GM19240 (cell line): Measurements from ENCODE around the gene SPATA46.
"Not testable (repeated sequence)": the region's sequence is repeated elsewhere in the genome, so short reads cannot be mapped to it uniquely, and the experiment has no call there.

ENCODE experiments used
- DNase-seq: peaks from one replicate; pipeline ENCODE4 v3.0.0; 2011; ENCODE audit warnings: low spot score; ENCODE audit not compliant: insufficient read length

Gene SPATA46, protein sequence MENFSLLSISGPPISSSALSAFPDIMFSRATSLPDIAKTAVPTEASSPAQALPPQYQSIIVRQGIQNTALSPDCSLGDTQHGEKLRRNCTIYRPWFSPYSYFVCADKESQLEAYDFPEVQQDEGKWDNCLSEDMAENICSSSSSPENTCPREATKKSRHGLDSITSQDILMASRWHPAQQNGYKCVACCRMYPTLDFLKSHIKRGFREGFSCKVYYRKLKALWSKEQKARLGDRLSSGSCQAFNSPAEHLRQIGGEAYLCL

DNA sequence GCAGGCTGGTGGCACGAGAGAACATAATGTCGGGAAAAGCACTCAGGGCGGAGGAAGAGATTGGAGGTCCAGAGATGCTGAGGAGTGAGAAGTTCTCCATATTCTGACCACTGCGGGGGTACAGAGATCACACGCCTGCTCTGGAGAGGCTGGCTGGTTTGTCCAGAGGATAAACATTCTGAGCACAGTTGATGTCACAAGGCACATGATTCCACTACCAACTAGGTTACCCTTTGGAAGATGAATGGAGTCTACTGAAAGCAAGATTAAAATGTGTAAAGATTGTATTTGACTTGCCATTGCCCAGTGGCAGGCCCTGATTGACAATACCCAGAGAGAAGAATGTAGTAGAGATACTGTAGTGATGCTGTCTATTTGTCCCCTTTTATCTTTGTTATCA is at the start of gene SPATA46:
Gene SPATA46, minus strand, starts transcription at position 164 of the 400 bp plus-strand sequence. Its CDS starts 64 bp downstream, at position 100.
- DNase-seq: no peak

DNA sequence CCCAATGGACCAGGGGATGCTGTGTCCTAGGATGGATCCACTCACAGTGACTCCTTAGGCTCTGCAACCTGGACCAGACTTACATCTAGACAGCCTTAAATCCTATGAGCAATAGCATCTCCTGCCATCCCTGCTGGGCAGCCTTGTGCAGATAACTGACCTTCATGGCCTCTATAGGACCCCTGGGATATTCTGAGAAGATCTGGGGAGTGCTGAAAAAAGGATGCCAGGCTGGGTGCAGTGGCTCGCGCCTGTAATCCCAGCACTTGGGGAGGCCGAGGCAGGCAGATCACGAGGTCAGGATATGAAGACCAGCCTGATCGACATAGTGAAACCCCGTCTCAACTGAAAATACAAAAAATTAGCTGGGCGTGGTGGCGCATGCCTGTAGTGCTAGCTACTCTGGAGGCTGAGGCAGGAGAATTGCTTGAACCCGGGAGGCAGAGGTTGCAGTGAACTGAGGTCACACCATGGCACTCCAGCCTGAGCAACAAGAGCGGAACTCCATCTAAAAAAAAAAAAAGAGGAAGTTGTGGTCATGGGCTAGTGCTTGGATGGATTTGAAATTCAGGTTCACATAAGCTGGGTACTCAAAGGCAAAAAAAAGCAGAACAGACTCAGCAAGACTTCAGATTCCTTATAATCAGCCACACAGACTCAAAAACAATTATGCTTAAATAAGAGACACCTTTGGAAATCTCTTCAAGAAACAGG is 46.2 kb upstream of the SPATA46 start:
- DNase-seq: no peak

DNA sequence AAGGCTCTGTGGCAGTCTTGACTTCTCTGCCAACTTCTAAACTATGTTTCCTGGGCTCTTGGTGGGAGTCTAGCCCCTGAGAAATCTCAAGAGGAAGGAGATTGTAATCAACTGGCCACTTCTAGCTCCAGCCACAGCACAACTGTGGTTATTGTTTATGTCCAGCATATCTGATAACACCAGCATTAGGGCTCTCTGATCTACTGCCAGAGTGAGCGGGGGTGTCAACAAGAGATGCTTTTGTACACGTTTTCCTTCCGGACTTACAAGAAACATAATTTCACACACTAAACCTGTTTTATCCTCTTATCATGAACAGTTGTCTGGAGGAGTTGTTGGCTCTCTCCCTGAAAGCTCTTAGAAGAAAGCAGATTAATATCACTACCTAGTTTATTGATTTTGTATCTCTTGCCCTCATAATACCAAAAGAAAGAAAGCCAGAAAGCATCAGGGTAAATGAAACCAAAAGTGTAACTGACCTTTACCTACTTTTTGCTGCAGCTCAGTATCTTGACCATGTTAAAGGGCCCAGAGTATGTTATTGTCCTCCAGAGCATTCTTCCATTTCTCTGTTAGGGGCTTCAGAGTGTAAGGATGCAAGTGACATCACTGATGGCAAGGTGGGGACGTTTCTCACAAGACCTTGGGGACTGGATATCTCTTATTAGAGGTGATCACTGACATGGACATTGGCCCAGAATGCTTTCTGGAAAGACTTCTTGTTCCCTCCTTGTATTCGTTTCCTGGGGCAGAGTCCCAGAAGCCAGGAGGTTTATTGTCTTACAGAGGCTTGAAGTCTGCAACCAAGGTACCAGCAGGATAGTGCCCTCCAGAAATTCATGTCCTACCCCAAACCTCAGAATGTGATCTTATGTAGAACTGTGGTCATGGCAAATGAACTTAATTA is 44.9 kb upstream of the SPATA46 start:
- DNase-seq: no peak

DNA sequence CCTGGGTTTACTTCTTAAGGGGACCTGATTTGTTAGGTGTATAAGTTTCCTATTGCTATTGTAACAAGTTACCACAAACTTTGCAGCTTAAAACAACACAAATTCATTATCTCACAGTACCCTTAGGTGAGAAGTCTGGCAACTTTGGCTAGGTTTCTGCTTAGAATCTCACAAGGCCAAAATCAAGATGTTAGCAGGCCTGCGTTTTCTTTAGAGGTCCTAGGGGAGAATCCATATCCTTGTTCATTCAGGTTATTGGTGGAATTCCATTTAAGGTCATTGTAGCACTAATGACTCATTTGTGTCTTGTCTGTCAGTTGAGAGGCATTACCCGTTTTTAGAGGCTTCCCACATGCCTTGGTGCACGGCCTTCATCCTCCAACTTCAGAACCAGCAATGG is 43.5 kb upstream of the SPATA46 start:
- no peak for DNase-seq

DNA sequence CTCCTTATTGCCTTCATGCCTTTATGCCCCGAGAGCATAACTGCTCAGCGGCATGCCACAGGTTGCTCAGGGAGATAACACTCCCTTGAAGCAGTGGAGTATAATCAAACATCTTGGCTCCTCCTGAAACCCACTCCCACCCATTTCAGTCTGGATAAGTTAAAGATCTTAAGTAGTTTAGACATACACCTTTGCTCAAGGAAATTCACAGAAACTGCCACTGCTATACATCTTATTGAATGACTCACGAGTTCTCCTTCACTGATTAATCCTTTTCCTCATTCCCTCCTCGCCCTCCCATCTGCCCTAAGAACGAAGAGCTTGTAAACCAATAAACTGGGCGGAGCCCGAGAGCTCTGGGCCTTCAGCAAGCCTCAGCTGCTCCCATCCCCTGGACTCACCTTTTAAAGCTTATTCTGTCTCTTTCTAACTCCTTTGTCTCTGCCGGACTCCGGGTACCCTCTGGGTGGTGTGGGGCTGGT is 42.8 kb upstream of the SPATA46 start:
- DNase-seq: not testable (repeated sequence)

DNA sequence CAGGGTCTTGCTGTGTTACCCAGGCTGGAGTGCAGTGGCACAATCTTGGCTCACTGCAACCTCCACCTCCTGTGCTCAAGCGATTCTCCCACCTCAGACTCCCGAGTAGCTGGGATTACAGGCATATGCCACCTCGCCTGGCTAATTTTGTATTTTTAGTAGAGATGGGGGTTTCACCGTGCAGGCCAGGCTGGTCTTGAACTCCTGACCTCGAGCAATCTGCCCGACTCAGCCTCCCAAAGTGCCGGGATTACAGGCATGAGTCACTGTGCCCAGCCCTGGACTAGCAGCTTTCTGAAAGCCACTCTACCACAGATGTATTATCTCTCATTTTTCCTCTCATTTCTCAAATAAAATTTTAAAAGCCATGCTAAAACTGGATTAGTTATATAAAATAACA is 41.9 kb upstream of the SPATA46 start:
- DNase-seq: not testable (repeated sequence)

DNA sequence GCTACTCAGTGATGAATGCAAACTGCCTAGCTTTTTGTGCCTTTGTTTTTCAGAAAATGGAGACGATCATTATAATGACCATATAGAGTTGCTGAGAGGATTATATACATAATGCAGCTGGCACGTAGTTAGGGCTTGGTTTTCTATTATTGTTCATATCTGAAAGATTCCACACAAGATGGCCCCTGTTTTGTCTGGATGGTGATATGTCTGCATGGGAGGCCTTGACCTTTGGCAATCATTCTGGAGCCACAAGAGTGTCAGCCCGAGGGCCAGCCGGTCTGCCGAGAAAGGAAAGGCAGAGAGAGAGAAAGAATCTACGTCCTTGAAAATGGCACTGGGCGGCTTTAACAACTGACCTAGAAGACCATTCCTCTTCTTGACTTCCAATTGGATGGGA is 41.0 kb upstream of the SPATA46 start:
- no peak for DNase-seq

DNA sequence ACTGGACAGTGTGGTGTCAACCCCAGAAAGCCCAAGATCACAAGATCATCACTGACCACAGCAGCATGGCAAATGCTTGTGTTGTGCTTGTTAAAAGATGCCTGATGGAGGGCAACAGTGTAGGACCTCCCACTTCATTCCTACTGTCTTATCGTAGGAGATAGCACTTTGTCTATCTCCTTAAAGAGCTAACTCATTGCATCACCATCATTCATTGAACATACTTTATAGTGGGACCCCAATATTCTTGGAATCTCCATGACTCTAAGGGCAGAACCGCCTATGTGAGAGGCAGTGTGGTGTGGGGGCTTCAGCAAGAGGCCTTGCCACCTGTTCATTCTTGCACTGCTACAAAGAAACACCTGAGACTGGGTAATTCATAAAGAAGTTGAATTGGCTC is 40.3 kb upstream of the SPATA46 start:
- DNase-seq: no peak

DNA sequence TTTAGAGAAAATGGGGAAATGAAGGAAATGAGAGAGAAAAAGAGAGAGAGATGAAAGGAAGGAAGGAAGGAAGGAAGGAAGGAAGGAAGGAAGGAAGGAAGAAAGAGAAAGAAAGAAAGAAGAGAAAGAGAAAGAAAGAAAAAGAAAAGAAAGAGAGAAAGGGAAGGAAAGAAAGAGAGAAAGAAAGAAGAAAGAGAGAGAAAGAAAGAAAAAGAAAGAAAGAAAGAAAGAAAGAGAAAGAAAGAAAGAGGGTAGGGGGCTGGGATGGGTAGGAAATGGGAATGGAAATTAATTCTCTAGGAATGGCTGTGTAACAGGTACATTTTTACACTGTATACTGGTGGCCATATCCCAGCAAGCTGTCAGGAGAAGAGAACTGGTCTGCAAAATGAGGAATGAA is 39.6 kb upstream of the SPATA46 start:
- DNase-seq: no peak

DNA sequence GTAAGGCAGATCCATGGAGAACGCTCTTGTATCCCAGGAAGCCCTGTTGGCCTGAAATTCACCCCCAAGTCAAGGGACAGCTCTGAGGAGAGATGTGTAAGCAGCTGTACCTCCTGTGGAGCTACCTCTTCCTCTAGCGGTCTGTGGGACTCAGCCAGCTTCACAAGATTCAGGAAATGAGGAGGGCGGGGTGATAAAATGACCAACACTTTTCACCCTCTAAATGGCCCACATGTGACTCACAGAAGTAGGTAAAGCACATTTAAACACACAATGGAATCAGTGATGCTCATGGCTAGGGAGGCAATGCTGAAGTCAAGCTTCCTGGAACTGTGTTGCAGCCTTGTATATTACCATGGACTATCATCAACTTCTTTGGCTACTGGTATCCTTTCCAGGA is 35.3 kb upstream of the SPATA46 start, which contains the start of gene SH2D1B:
Gene SH2D1B, minus strand, starts transcription at position 135 of the 400 bp plus-strand sequence. Its CDS starts 120 bp downstream, at position 15.
- no peak for DNase-seq

DNA sequence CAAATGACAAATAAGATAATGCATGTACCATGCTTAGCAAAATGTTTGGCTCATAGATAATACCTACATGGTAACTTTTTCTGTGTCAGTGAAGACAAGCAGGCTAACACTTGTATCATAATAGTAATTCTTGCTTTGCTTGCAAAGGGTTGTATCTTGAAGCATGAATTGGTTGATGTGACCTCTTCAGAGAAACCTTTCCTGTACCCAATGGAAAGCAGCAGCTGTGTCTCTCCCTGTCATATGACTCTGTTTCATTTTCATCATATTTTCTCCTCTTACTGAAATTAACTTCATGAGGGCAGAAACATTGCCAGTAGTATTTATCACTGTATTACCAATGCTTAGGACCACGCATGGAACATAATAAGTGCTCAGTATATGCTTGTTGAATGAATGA is 30.9 kb upstream of the SPATA46 start:
- DNase-seq: no peak

DNA sequence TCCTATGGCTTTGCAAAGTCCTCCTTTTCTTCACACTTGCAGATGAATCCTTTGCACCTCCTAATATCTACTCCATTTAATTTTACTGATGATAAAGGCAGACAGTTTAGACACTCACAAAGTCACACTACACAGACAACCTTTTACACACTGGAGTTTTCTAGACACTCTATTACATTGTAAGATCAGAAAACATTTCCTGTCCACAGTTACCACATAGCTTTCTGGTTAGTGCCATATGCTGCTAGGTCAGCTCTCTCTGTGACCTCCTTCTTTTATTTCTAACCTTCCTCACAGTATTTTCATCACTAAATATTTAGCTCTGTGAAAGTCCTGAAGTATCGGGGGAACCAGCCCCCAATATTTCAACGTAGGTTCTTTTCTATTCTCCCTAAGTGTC is 30.2 kb upstream of the SPATA46 start:
- no peak for DNase-seq

DNA sequence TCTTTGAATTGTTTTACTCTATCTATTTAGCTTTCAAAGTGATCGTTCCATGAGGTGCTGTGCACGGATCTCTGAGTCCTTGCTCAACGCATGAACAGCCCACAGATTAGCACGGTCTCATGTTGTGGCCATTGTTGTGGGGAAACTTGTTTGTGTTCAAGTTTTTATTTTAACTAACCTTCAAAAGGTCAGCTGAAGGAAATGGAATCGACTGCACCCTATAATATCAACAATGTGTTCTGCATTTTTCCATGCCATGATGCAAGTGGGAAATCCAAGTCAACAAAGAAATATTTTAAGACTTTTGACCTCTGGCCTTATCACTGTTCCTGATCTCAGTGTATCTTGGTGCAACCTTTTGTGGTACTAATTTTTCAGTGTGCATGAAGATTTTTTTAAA is 29.1 kb upstream of the SPATA46 start:
- DNase-seq: no peak

DNA sequence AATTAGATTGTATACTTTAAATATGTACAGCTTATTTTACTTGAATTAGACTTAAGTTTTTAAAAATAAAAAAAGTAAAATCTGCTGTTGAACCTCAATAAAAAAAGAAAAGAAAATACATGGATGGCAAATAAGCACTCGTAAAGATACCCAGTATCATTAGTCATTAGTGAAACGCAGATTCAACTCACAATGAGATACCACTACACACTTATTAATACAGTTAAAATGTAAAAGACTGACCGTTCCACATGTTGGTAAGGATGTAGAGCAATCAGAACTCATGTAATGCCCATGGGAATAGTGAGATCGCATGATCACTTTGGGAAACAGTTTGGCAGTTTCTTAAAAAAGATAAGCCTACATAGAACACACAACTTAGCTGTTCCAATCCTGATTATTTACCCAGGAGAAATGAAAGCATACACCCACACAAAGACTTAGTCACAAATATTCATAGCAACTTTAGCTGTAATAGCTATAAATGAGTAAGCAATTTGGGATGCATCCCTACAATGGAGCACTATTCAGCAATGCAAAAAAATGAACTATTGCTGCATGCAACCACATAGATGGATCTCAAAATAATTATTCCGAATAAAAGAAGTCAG is 28.0 kb upstream of the SPATA46 start:
- DNase-seq: no peak

DNA sequence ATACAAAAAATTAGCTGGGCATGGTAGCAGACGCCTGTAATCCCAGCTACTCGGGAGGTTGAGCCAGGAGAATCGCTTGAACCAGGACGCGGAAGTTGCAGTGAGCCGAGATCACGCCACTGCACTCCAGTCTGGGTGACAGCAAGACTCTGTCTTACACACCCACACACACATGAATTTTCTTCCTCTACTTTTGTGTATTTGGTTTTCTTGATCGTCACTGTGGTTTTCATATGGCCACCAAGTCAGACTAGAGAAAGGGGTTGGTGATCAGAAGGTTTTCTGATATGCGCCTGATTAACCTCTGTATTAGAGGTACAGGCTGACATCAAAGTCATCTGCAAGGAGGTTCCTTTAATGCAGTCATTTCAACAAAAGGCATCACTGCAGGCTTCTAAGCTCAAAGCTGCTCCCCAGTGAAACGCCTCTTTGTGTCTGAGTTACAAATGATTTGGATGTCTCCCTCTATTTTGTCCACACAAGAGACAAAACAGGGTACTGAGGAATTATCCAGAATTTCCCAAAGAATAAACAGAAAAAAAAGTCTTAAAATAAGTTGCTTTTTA is 24.2 kb upstream of the SPATA46 start:
- DNase-seq: no peak

DNA sequence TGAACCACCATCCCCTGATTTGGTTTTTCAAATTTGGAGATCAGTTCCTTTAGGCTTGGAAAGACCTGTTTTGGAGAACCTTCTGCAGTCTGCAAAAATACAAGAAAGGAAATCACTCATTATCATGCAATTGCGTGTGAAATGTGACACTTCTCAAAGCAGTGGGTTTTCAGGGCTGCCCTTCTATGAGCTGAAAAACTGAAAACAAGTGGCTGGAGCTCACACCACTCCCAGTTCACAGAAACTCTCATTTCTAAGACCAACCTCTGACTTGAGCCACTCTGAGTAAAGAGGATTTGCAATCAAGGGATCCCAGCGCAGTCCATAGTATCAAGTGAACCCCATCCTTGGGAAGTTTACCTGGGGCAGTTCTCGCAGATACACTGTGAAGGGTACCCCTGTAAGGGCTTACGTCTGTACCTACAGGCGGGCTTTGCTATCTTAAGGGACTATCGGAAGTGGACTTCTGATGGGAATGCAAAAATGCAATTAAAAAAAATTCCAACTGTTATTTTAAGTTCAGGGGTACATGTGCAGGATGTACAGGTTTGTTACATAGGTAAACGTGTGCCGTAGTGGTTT is 22.4 kb upstream of the SPATA46 start:
- DNase-seq: no peak

DNA sequence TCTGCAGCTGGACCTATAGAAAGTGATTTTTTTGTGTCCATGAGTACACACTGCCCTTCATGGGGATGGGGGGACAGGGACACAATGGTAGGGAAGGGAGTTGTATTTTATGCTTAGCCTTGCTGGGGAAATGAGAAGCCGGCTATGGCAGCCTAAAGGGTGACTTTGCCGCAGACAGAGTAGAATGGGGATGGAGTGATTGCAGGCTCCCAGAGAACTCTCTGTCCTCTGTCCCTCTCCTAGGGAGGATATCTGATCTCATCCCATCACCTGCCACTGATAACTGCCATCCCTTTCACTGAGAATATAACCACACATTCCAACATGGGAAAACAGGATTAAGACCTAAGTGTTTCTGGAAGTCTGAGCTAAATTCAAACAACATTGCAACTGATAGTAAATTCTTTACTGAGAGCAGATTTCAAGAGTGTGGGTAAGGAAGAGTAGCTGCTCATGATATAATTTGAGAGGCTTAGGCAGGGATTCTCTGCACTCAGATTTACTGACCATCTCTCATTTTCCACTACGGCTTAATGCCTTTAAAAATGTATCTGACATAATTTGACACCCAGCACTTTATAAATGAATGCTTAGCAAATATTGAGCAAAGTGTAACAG is 21.4 kb upstream of the SPATA46 start:
- no peak for DNase-seq

DNA sequence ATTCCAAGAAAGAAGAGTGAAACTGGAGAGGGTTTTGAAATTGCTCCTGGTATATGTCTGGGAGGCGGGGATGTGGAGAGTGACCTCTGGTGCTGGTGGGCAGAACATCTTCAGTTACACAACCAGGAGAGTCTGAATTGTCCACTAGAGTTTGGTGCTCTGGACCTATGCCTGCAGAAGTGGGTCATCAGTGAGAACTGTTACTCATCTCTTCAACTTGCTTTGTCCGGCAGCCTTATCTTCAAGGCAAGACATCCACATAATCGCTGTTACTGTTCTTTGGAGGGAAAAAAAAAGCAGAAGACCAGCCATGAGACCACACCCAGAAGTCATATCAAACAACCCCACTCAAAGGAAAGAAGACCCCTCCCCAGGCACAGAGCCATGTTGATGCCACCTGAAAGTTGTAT is 20.4 kb upstream of the SPATA46 start:
- no peak for DNase-seq

DNA sequence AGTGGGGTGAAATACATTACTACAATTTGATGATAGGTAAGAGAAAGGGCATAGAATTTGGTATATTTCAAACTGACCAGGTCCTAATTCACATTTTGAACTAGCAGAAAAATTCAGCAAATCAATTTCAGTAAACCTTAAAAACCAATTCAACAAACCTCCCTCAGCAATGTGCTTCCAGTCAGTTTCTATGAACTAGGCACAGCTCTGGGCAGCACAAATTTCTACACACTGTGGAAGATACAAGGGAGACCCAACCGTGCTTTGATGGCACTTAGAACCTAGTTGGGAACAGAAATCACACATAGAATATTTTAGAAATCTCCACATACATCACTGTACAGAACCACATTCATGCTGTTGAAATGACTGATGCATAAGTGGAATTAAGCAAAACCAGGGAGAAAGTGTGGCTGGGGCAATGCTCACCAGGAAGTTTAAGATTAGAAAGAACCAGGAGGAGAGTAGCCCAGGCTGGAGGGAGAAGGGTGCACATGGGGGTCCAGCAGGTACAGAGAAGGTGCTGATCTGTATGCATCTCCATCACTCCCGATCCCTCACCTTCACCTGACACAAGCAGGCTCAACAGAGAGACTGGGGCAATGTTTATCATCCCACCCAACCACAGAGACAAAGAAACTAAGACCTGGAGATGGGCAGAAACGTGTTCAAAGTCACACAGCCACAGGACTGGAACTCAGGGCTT is 19.7 kb upstream of the SPATA46 start:
- DNase-seq: no peak
